Measurements from ENCODE around the gene SYPL1.

Gene SYPL1

GRCh38 chr7:106121189-106121810, 9.2 kb upstream of the SYPL1 start:
- DNase-seq (ENCODE audit: low read depth): no peak

GRCh38 chr7:106120500-106120899, 8.4 kb upstream of the SYPL1 start:
- DNase-seq (ENCODE audit: low read depth): no peak

- no peak for DNase-seq (ENCODE audit: low read depth)
Observed at GRCh38 chr7:106119719-106120118, 7.6 kb upstream of the SYPL1 start.

GRCh38 chr7:106117786-106118544, 5.9 kb upstream of the SYPL1 start:
- no peak for DNase-seq (ENCODE audit: low read depth)

- DNase-seq (ENCODE audit: low read depth): no peak
Observed at GRCh38 chr7:106116161-106116704, 4.1 kb upstream of the SYPL1 start.

- no peak for DNase-seq (ENCODE audit: low read depth)
Observed at GRCh38 chr7:106114716-106115383, 2.7 kb upstream of the SYPL1 start.

- no peak for DNase-seq (ENCODE audit: low read depth)
Observed at GRCh38 chr7:106112972-106113421, 885 bp upstream of the SYPL1 start.

GRCh38 chr7:106111655-106112117, 426 bp downstream of the SYPL1 start:
- DNase-seq (ENCODE audit: low read depth): peak; percentile 80

GRCh38 chr7:106110885-106111654, 1.0 kb downstream of the SYPL1 start:
- DNase-seq (ENCODE audit: low read depth): peak; percentile 45

- peak; percentile 30 for DNase-seq (ENCODE audit: low read depth)
Observed at GRCh38 chr7:106110238-106110560, 1.9 kb downstream of the SYPL1 start.

GRCh38 chr7:106109521-106110237, 2.4 kb downstream of the SYPL1 start:
- DNase-seq (ENCODE audit: low read depth): no peak

- DNase-seq (ENCODE audit: low read depth): peak; percentile 42
Observed at GRCh38 chr7:106108991-106109390, 3.1 kb downstream of the SYPL1 start.

- no peak for DNase-seq (ENCODE audit: low read depth)
Observed at GRCh38 chr7:106104721-106105260, 7.3 kb downstream of the SYPL1 start.

- no peak for DNase-seq (ENCODE audit: low read depth)
Observed at GRCh38 chr7:106102387-106102966, 9.6 kb downstream of the SYPL1 start.

GRCh38 chr7:106101726-106102125, 10.4 kb downstream of the SYPL1 start:
- peak; percentile 37 for DNase-seq (ENCODE audit: low read depth)

GRCh38 chr7:106100863-106101629, 11.1 kb downstream of the SYPL1 start:
- DNase-seq (ENCODE audit: low read depth): no peak

- no peak for DNase-seq (ENCODE audit: low read depth)
Observed at GRCh38 chr7:106099539-106099938, 12.6 kb downstream of the SYPL1 start.

GRCh38 chr7:106098889-106099288, 13.2 kb downstream of the SYPL1 start:
- no peak for DNase-seq (ENCODE audit: low read depth)

GRCh38 chr7:106095634-106096033, 16.5 kb downstream of the SYPL1 start:
- peak; percentile 52 for DNase-seq (ENCODE audit: low read depth)

GRCh38 chr7:106094780-106095179, 17.3 kb downstream of the SYPL1 start:
- no peak for DNase-seq (ENCODE audit: low read depth)
